Adrenal gland (tissue), 5 donors: ENCODE data around the gene APCDD1L.
A peak's percentile ranks its signal among the peaks of the same experiment; 100 is the strongest.

ENCODE experiments used
- CTCF ChIP-seq, 6 experiments: fragments of 450-650 bp in 4 of 6; fragments of 200-600 bp in 2 of 6; sonication (generic) in 1 of 6; IDR thresholded peaks; 1 replicate in 5 of 6; 2 replicates in 1 of 6; pipeline versions ENCODE4 v1.5.1 to v1.8.0; 2016 to 2021; ENCODE audit warnings: antibody characterized with exemption in 6 of 6, mild to moderate bottlenecking in 2 of 6, moderate library complexity in 1 of 6
- POLR2A ChIP-seq, 2 donors: fragments of 450-650 bp; IDR thresholded peaks; one replicate each; pipeline ENCODE4 v1.6.1; 2017; ENCODE audit warnings: antibody characterized with exemption in 2 of 2, mild to moderate bottlenecking in 2 of 2, moderate library complexity in 1 of 2
- donor health status: DM: no; HTN: no; CAD: no.

GRCh38 chr20:58447511-58448391 lies 67.4 kb downstream of the APCDD1L start:
- TF ChIP-seq POLR2A (IDR thresholded peaks at IDR 0.05), result no peak
- peak; percentile 64 to 79 (median 70) for TF ChIP-seq CTCF (IDR thresholded peaks at IDR 0.05)
